Hematopoietic multipotent progenitor cell treated with erythropoietin and hydrocortisone succinate and interleukin-3 and kit ligand, for 6 days (in vitro differentiated cells): ENCODE data around the gene CALB2.
"Not testable (repeated sequence)": the region's sequence is repeated elsewhere in the genome, so short reads cannot be mapped to it uniquely, and the experiment has no call there.

ENCODE experiments used
- DNase-seq: peaks from one replicate; pipeline ENCODE4 v3.0.0-alpha.2; 2015

The CALB2 gene

GRCh38 chr16:71358464-71358998 lies at the start of gene CALB2:
CALB2 (plus strand) TSS chr16:71358723; CDS start chr16:71358793, 70 bp downstream.
- DNase-seq: peak; percentile 77

- peak; percentile 62 for DNase-seq
These were observed 46.9 kb upstream of the CALB2 start for GRCh38 chr16:71311553-71312158.

DNA sequence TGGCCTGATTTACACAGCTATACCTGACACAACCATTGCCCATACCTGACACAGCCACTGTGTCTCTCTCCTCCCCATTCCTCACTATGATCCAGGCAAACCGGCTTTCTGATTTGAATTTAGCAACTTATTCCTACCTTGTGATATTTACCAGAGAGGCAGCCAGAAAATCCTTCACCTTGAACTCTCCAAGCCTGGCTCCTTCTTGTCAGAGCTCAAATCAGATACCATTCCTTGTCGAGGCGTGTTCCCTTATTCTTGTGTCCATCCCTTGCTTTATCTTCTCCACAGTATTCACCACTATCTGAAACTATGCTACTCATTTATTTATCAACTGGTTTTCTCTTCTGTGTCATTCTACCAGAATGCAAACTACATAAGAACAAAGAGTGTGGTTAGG lies 44.9 kb upstream of the CALB2 start:
- DNase-seq: not testable (repeated sequence)

GRCh38 chr16:71315269-71315668 lies 43.3 kb upstream of the CALB2 start:
- no peak for DNase-seq

- DNase-seq: no peak
These were observed 38.5 kb upstream of the CALB2 start for GRCh38 chr16:71319999-71320398.

DNA sequence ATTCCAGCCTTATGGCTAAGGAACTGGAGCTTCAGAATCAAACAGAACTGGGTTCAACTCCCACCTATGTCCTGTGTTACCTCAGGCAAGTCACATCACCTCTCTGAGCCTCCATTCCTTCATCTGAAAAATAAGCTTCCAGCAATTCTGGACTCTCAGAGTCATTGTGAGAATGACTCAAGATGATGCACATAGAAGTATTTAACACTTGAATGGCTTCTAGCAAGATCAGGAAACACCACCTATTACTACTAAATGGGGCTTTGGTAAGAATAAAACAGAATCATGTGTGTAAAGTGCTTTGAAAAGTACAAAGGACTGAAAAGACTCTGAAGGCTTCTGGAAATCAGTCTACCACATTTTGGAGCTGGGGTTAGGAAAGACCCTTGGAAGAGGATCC lies 30.8 kb upstream of the CALB2 start:
- DNase-seq: no peak

DNA sequence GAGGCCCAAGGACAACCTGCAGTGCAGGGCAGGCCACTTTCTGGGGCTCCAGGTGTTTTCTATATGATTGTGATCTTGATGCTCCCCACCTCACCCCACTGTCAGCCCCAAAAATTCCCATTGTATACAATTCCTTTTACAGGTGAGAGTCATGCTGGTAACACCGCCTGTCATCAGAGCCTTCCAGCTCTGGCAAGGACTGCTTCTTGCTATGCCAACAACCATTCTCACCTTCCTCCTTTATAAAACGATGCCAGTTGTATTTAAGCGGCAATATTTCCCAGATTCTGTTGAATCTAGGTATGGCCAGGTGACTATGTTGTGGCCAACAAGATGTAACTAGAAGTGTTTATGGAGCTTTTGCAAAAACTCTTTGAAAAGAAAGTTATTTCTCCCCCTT lies 30.4 kb upstream of the CALB2 start:
- no peak for DNase-seq

DNA sequence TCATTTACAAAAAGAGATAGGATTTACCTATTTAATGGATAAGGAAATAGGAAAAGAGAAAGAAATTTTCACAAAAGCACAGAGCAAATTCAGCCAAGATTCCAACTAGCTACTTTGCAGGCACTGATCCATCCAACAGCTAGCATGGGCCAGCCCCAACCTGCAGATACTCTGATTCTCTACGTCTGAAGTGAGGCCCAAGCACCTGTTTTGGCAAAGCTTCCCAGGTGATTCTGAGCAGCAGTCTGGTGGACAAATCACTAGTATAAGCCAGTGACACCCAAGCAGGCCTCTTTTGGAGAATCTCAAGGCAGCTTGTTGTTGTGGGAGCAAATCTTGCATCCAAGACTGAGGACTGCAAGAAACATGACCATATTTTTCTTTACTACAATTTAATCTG lies 20.9 kb upstream of the CALB2 start:
- no peak for DNase-seq

DNA sequence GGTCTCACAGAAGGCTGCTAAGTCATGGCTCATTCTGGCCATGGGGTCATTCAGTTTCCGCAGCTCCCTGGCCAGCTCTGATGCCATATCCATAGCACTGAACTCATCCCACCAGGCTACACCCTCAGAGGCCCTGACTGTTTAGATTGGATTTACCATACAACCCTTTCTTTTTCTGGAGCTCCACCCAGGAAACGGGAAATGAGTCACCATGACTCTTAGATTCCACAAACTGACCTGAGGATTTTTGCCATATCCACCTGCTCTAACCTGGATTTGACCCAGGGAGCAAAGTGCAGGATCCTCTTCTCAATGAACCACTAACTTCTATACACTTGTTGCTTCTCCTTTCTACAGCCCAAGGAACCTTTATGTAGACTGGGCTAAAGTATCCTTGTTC lies 20.3 kb upstream of the CALB2 start:
- no peak for DNase-seq

DNA sequence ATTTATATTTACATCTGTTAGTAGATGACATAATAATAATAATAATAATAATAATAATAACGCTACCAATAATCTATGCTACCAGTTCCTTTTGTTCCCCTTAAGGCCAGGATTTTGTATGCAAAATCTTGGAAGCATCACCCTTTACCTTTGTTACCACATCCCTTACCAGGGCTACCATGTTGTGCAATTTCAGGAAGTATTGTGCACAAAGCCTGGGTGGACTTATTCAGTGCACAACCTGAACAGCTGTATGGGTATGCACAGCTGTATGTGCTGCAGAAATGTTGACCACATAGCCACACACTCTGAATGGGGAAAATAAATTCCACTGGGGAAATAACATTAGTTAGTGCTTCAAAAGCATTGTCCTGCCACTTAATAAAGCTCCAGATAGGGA lies 19.9 kb upstream of the CALB2 start:
- DNase-seq: no peak

DNA sequence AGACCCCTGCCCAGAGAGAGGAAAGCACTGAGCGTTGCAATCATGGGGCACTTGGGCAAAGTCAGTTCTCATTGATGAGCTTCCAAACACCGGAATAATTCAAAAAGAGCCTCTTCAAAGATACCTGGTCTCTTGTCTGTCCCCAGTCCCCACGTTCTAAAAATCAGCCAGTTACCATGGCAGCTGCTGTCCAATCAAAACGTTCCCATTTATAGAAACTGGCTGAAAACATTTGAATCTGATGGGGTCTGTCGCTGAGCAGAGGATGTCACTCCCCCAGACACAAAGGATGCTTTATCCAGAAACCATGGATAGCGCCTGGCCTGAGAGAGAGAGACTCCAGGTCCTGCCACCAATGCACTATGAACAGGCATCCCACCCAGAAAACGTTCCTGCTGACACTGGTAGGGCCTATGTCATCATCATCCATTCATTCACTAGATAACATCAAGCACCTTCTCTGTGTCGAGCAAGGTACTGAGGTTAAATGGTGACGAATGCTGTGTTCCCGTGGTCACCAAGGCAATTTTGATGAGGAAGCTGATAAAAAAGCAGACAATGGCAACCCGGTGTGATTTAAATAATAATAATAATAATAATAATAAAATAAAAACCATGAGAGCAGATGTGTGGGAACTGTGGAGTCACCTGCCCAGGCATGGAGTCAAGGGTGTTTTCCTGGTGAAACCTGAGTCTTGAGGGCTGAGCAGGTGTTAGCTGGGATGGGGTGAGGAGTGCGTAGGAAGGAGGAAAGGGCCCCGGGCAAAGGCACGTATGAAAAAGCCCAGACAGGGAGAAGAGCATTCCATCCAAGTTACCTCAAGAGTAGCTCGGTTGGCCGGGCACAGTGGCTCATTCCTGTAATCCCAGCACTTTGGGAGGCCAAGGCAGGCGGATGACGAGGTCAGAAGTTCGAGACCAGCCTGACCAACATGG lies 19.0 kb upstream of the CALB2 start:
- DNase-seq: no peak

DNA sequence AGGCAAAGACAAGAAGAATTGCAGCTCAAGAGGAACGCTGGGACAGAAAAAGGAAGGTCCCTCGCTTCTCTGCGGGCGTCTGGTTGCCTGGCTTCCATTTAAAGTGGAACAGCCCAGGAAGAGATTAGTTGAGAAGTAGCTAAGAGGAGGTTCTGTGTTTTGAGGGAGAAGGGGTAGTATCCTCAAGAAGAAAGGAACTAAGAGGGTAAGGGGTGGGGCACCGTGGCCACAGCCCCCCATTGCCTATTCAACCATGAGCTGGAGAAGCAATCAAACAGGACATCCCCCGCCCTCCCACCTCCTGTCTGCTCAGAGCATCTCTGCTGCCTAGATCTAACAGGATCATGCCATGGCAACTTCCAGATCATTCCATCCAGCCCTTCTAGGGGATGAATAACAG lies 18.1 kb upstream of the CALB2 start:
- DNase-seq: no peak

- DNase-seq: no peak
These were observed 16.6 kb upstream of the CALB2 start for GRCh38 chr16:71341881-71342280.

DNA sequence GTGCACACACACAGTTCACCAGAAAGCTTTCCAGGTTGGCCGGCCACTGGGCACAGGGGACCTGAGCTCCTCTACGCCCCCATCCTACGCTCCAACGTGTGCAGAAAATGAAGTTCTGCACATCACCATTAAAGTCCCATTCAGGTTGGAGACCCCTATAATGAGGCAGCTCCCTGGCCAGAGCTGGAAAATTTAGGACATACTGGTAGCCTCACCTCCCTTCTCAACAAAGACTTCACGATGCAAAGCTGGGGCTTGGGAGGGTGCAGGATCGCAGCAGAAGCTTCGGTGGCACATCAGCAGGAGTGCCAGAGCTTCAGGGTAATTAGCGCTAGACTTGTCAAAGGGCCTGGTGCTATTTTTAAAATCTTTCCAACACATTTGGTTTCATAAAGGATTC lies 15.4 kb upstream of the CALB2 start:
- DNase-seq: no peak

- no peak for DNase-seq
These were observed 14.1 kb upstream of the CALB2 start for GRCh38 chr16:71344315-71344905.

- no peak for DNase-seq
These were observed 13.5 kb upstream of the CALB2 start for GRCh38 chr16:71345031-71345430.

DNA sequence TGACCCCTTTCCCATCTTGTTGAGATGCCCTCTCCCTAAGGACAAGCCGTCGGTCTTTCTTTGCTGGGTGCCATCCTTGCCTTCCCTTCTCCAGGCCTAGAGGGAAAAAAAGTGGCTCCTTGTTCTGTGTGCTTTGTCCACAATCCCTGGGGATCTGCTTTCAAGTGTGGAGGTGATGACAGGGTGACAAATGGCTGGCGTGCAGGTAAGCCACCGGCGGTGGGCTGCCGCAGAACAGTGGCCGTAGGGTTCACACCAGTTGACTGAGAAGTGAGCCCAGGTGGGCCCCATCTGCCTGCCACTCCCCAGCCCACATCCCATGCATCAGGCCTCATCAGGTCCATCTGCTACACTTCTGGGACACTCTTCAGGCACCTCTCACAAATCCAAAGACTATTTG lies 11.4 kb upstream of the CALB2 start:
- DNase-seq: no peak

- no peak for DNase-seq
These were observed 10.0 kb upstream of the CALB2 start for GRCh38 chr16:71348262-71349085.

DNA sequence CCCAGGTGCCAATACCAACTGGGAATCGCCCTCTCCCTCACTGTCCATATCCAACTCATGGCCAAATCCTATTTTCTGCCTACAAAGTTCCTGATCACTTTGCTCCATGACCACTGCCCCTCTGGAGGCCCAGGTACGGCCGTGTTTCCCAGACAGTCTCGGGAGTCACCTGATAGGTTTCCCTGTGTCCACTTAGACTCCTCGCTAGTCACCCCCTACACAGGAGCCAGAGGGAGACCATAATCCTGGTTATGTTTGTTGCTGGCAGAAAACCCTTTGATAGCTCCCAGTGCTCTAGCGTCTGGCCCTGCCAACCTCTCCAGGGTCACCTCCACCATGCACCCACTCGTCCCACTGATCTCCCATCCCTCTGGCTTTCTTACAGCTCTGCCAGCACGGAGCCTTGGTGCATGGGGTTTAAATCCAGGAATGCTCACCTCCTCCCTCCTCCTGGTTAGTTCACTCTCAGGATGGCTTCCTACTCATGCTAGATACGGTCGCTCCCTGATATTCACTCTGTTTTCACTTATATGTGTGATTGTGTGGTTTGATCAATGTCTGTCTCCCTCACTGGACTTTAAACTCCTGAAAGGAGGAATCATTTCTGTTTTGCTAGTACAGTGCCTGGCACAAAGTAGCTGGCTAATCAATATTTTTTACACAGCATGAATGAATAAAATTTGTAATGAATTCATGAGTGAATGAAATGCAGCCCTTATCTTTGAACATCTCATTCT lies 7.5 kb upstream of the CALB2 start:
- no peak for DNase-seq

DNA sequence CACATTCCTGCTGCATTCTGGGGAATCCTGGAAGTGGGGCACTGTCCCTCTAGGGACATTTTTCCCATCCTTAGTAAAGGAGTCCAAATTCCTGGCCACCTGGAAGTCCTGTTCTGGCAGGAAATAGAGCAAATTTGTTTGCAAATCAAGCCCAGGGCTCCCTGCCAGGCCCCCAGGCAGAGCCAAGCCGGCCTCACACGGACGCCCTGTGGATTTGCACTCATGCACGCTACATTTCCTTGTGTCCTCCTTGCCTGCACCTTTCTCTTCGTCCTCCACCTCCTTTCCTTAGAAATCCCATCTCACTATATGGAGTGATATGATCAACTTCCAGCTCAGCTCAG lies 7.0 kb upstream of the CALB2 start:
- no peak for DNase-seq

GRCh38 chr16:71352466-71352865 lies 6.1 kb upstream of the CALB2 start:
- DNase-seq: no peak

DNA sequence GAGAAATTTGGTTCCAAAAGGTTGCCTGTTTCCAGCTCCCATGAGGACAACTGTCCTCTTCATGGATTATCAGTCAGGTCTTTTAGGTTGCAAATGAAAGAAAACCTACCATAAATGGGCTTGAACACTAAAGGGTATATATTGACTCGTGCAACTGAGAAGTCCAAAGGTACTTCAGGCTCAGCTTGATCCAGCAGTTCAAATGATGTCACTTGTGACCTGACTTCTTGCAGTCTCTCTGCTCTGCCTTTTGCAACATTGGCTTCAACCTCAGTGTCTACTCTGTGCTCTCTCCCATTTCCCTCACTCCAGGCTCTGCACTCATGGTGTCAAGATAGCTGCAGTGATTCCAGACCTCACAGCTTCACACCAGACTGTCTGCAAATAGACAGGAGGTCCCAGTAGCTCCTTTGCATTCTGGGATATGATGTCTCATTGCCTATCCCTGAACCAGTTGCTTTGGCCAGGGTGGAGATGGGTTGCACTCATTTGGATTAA lies 5.5 kb upstream of the CALB2 start:
- DNase-seq: no peak
